Measurements from ENCODE around the gene FOXK2.
"Not testable (repeated sequence)": the region's sequence is repeated elsewhere in the genome, so short reads cannot be mapped to it uniquely, and the experiment has no call there.

FOXK2 gene

GRCh38 chr17:82495844-82496528 is 23.5 kb upstream of the FOXK2 start:
- DNase-seq (ENCODE audit: low spot score) = no peak

- DNase-seq (ENCODE audit: low spot score) = peak; percentile 98
Observed at GRCh38 chr17:82496529-82497434, 22.8 kb upstream of the FOXK2 start.

- peak; percentile 69 for DNase-seq (ENCODE audit: low spot score)
Observed at GRCh38 chr17:82497483-82498405, 21.8 kb upstream of the FOXK2 start.

GRCh38 chr17:82502207-82502606 is 17.3 kb upstream of the FOXK2 start:
- no peak for DNase-seq (ENCODE audit: low spot score)

GRCh38 chr17:82503094-82503727 is 16.3 kb upstream of the FOXK2 start:
- DNase-seq (ENCODE audit: low spot score) = no peak

GRCh38 chr17:82503728-82504308 is 15.7 kb upstream of the FOXK2 start:
- no peak for DNase-seq (ENCODE audit: low spot score)

- no peak for DNase-seq (ENCODE audit: low spot score)
Observed at GRCh38 chr17:82505296-82505695, 14.2 kb upstream of the FOXK2 start.

GRCh38 chr17:82506402-82506801 is 13.1 kb upstream of the FOXK2 start:
- not testable (repeated sequence) for DNase-seq (ENCODE audit: low spot score)

GRCh38 chr17:82507631-82508175 is 11.8 kb upstream of the FOXK2 start:
- no peak for DNase-seq (ENCODE audit: low spot score)

- not testable (repeated sequence) for DNase-seq (ENCODE audit: low spot score)
Observed at GRCh38 chr17:82511642-82512041, 7.9 kb upstream of the FOXK2 start.

- DNase-seq (ENCODE audit: low spot score) = not testable (repeated sequence)
Observed at GRCh38 chr17:82513864-82514263, 5.7 kb upstream of the FOXK2 start.

GRCh38 chr17:82517230-82517865 is 2.2 kb upstream of the FOXK2 start:
- no peak for DNase-seq (ENCODE audit: low spot score)

GRCh38 chr17:82519971-82520903 is 705 bp downstream of the FOXK2 start:
- peak; percentile 77 for DNase-seq (ENCODE audit: low spot score)

- no peak for DNase-seq (ENCODE audit: low spot score)
Observed at GRCh38 chr17:82524540-82524939, 5.0 kb downstream of the FOXK2 start.

- DNase-seq (ENCODE audit: low spot score) = no peak
Observed at GRCh38 chr17:82525712-82526111, 6.2 kb downstream of the FOXK2 start.

- DNase-seq (ENCODE audit: low spot score) = no peak
Observed at GRCh38 chr17:82527898-82528297, 8.4 kb downstream of the FOXK2 start.

GRCh38 chr17:82528484-82529265 is 9.1 kb downstream of the FOXK2 start:
- no peak for DNase-seq (ENCODE audit: low spot score)

- DNase-seq (ENCODE audit: low spot score) = no peak
Observed at GRCh38 chr17:82529914-82530300, 10.4 kb downstream of the FOXK2 start.
